ENCODE results near the gene IL6ST. TPM values are rescaled to one million over a fixed set of nuclear protein-coding genes. Genes with fewer than 3 reads are reported as not detected.
"Not testable (repeated sequence)": the region's sequence is repeated elsewhere in the genome, so short reads cannot be mapped to it uniquely, and the experiment has no call there.

Gene IL6ST
- total and polyA plus RNA-seq, 8 donors, result 166 to 464 (median 222) TPM

GRCh38 chr5:55989860-55990259, 4.9 kb downstream of the IL6ST start:
- no peak for TF ChIP-seq CTCF (IDR thresholded peaks at IDR 0.05)
- no peak for DNase-seq
- Histone ChIP-seq H3K36me3 (peaks cover 0 to 5% of the 10 kb centered on the region in 2 donors), H3K4me1 (peaks cover 16 to 72% of the 10 kb centered on the region in 2 donors), H3K4me3 (no peak overlapping the region), H3K27me3 (no peaks in the 10 kb centered on the region), H3K27ac (peak overlapping the region; percentile 4 to 35), H3K9me3 (no peaks in the 10 kb centered on the region)
- no peak for ATAC-seq
- intact Hi-C loops (cut with DNase I), result loop anchor here in 1 of 2 donors (10.0 kb wide), 1 partner anchor 95 kb away; no protein-coding TSS in a partner anchor

- ATAC-seq (no peak), DNase-seq (no peak)
- intact Hi-C loops (cut with DNase I), result no loop called here
- Histone ChIP-seq H3K4me1 (peaks cover 20 to 78% of the 10 kb centered on the region in 2 donors), H3K9me3 (no peaks in the 10 kb centered on the region), H3K27me3 (no peaks in the 10 kb centered on the region), H3K27ac (peak overlapping the region in 1 of 2 donors; percentile 35), H3K4me3 (no peak overlapping the region), H3K36me3 (peaks cover 0 to 5% of the 10 kb centered on the region in 2 donors)
- TF ChIP-seq CTCF (IDR thresholded peaks at IDR 0.05), result no peak
These were observed 5.7 kb downstream of the IL6ST start for GRCh38 chr5:55988979-55989638.

- H3K27me3 ChIP-seq; H3K9me3 ChIP-seq; H3K36me3 ChIP-seq; H3K27ac ChIP-seq; intact Hi-C loops (cut with DNase I); DNase-seq; H3K4me3 ChIP-seq; ATAC-seq: not testable (repeated sequence)
- H3K4me1 ChIP-seq, result peaks cover 26 to 80% of the 10 kb centered on the region in 2 donors
These were observed 6.3 kb downstream of the IL6ST start for GRCh38 chr5:55988428-55988827.

GRCh38 chr5:55986931-55987330, 7.8 kb downstream of the IL6ST start:
- DNase-seq (no peak), ATAC-seq (no peak)
- H3K9me3 ChIP-seq, result no peaks in the 10 kb centered on the region
- no peak for TF ChIP-seq CTCF (IDR thresholded peaks at IDR 0.05)
- intact Hi-C loops (cut with DNase I), result no loop called here
- H3K27me3 ChIP-seq, result no peaks in the 10 kb centered on the region
- peaks cover 0 to 7% of the 10 kb centered on the region in 2 donors for H3K36me3 ChIP-seq
- no peak overlapping the region for H3K4me3 ChIP-seq
- H3K4me1 ChIP-seq, result peaks cover 35 to 74% of the 10 kb centered on the region in 2 donors
- no peak overlapping the region for H3K27ac ChIP-seq

- no peak overlapping the region for H3K27ac ChIP-seq
- H3K4me3 ChIP-seq, result no peak overlapping the region
- intact Hi-C loops (cut with DNase I), result no loop called here
- ATAC-seq (no peak), DNase-seq (no peak)
- H3K27me3 ChIP-seq, result no peaks in the 10 kb centered on the region
- peaks cover 0 to 24% of the 10 kb centered on the region in 2 donors for H3K36me3 ChIP-seq
- no peaks in the 10 kb centered on the region for H3K9me3 ChIP-seq
- no peak for TF ChIP-seq CTCF (IDR thresholded peaks at IDR 0.05)
- H3K4me1 ChIP-seq, result peaks cover 32 to 58% of the 10 kb centered on the region in 2 donors
These were observed 9.6 kb downstream of the IL6ST start for GRCh38 chr5:55985181-55985580.

- H3K27me3 ChIP-seq, result no peaks in the 10 kb centered on the region
- DNase-seq (no peak), ATAC-seq (no peak)
- peaks cover 0 to 29% of the 10 kb centered on the region in 2 donors for H3K36me3 ChIP-seq
- no peaks in the 10 kb centered on the region for H3K9me3 ChIP-seq
- H3K4me1 ChIP-seq, result peaks cover 26 to 56% of the 10 kb centered on the region in 2 donors
- intact Hi-C loops (cut with DNase I), result no loop called here
- TF ChIP-seq CTCF (IDR thresholded peaks at IDR 0.05), result no peak
- no peak overlapping the region for H3K4me3 ChIP-seq
- H3K27ac ChIP-seq, result no peak overlapping the region
These were observed 10.8 kb downstream of the IL6ST start for GRCh38 chr5:55983986-55984385.

All from left lung (tissue), 10 donors.